Measurements from ENCODE around the gene CYP11A1.

CYP11A1 gene

DNA sequence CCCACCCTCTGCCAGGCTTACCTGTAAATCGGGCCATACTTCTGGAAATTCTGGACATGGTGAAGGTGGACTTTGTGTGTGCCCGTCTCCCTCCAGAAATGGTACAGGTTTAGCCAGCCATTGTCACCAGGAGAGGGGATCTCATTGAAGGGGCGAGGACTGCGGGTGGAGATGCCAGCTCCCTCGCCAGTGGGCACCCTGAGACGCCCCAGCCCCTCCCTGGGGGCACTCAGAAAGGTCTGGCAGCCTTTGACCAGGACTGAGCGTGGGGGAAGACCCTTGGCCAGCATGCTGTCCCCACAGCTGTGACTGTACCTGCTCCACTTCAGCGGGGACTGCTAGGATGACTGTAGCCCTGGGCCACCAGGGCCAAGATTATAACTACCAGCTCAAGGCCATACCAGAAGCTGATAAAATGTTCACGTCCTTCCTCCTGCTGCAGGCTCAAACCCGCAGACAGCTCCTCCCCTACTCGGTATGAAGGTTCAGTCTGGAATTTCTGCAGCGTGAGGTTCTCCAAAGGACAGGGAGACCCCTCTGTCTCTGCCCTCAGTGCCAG lies at the start of gene CYP11A1:
Gene CYP11A1 (minus strand): TSS at position 351 of the 559 bp plus-strand sequence. CDS start 61 bp downstream, at position 290.
- H2AFZ ChIP-seq (ENCODE audit: low read length) = no peak within 1 kb of the TSS
- H3F3A ChIP-seq (ENCODE audit: low read depth) = no peaks in the 10 kb centered on the region
- no peaks in the 10 kb centered on the region for H4K20me1 ChIP-seq (ENCODE audit: insufficient read depth, low read length, poor library complexity, severe bottlenecking)
- no peak within 1 kb of the TSS for H3K9ac ChIP-seq (ENCODE audit: low read depth, low read length, poor library complexity, severe bottlenecking)
- H3K4me1 ChIP-seq (ENCODE audit: insufficient read depth, low read length, poor library complexity, severe bottlenecking) = no peaks in the 10 kb centered on the region
- H3K79me2 ChIP-seq (ENCODE audit: insufficient read depth, low read length) = no peaks in the 10 kb centered on the region
- no peaks in the 10 kb centered on the region for H3K36me3 ChIP-seq (ENCODE audit: insufficient read depth, low read length)
- no peaks in the 10 kb centered on the region for H3K27me3 ChIP-seq (ENCODE audit: insufficient read depth, low read length, poor library complexity, severe bottlenecking)
- H3K9me2 ChIP-seq (replicated peaks; ENCODE audit: low read depth, low read length) = no peaks in the 10 kb centered on the region
- no peak within 1 kb of the TSS for H3K4me2 ChIP-seq (ENCODE audit: low read depth, low read length, poor library complexity, severe bottlenecking)
- no peak within 1 kb of the TSS for H3K4me3 ChIP-seq (ENCODE audit: low read length, poor library complexity, severe bottlenecking)
- TF ChIP-seq EZH2phosphoT487 (IDR thresholded peaks at IDR 0.05; ENCODE audit: borderline replicate concordance) (no peak), CTCF (conservative IDR thresholded peaks at IDR 0.05; ENCODE audit: low read length) (no peak)
- no peaks in the 10 kb centered on the region for H3K9me3 ChIP-seq (ENCODE audit: insufficient read depth, low read depth, low read length)

DNA sequence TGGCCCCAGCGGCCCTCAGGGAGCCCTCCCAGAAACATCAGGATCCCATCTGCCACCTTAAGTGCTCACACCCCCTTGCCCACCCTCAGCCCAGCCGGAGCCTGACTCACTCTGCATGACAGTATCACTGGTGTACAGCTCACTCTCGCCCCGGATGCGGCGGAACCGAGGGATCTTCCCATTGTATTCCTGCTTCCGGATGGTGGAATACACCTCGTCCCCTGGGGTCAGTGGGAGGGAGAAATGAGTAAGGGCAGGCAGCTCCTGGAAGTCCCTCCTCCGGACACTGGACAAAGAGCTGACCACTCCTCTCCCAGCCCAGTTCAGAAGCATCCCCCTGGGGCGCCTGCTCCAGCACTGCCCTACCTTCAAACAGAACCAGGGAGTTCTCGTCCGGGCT lies 49.8 kb upstream of the CYP11A1 start:
- H3K36me3 ChIP-seq (ENCODE audit: insufficient read depth, low read length) = peaks cover 53% of the 10 kb centered on the region; the same call in 1 of the 2 replicates
- H3K79me2 ChIP-seq (ENCODE audit: insufficient read depth, low read length) = peaks cover 55% of the 10 kb centered on the region

GRCh38 chr15:74415966-74416916 lies 48.8 kb upstream of the CYP11A1 start:
- peaks cover 39% of the 10 kb centered on the region for H3K4me1 ChIP-seq (ENCODE audit: insufficient read depth, low read length, poor library complexity, severe bottlenecking)
- H3K9ac ChIP-seq (ENCODE audit: low read depth, low read length, poor library complexity, severe bottlenecking) = no peak overlapping the region
- H3K9me3 ChIP-seq (ENCODE audit: insufficient read depth, low read depth, low read length) = no peaks in the 10 kb centered on the region
- peaks cover 6% of the 10 kb centered on the region for H4K20me1 ChIP-seq (ENCODE audit: insufficient read depth, low read length, poor library complexity, severe bottlenecking)
- H3K4me2 ChIP-seq (ENCODE audit: low read depth, low read length, poor library complexity, severe bottlenecking) = no peak overlapping the region
- no peaks in the 10 kb centered on the region for H3K27me3 ChIP-seq (ENCODE audit: insufficient read depth, low read length, poor library complexity, severe bottlenecking)
- no peak overlapping the region for H3K4me3 ChIP-seq (ENCODE audit: low read length, poor library complexity, severe bottlenecking)
- H2AFZ ChIP-seq (ENCODE audit: low read length) = no peak overlapping the region
- no peaks in the 10 kb centered on the region for H3K9me2 ChIP-seq (replicated peaks; ENCODE audit: low read depth, low read length)
- TF ChIP-seq CTCF (conservative IDR thresholded peaks at IDR 0.05; ENCODE audit: low read length) (no peak), EZH2phosphoT487 (IDR thresholded peaks at IDR 0.05; ENCODE audit: borderline replicate concordance) (no peak)
- peaks cover 46% of the 10 kb centered on the region for H3K79me2 ChIP-seq (ENCODE audit: insufficient read depth, low read length)
- peaks cover 62% of the 10 kb centered on the region; the same call in 1 of the 2 replicates for H3K36me3 ChIP-seq (ENCODE audit: insufficient read depth, low read length)
- no peaks in the 10 kb centered on the region for H3F3A ChIP-seq (ENCODE audit: low read depth)

More for the DNA sequence above, 49.8 kb upstream of the CYP11A1 start:
- TF ChIP-seq CTCF (conservative IDR thresholded peaks at IDR 0.05; ENCODE audit: low read length) = no peak
- TF ChIP-seq EZH2phosphoT487 (IDR thresholded peaks at IDR 0.05; ENCODE audit: borderline replicate concordance) = no peak
- no peak overlapping the region for H3K9ac ChIP-seq (ENCODE audit: low read depth, low read length, poor library complexity, severe bottlenecking)
- no peaks in the 10 kb centered on the region for H3K9me3 ChIP-seq (ENCODE audit: insufficient read depth, low read depth, low read length)
- no peaks in the 10 kb centered on the region for H3F3A ChIP-seq (ENCODE audit: low read depth)
- no peaks in the 10 kb centered on the region for H3K27me3 ChIP-seq (ENCODE audit: insufficient read depth, low read length, poor library complexity, severe bottlenecking)
- H3K4me1 ChIP-seq (ENCODE audit: insufficient read depth, low read length, poor library complexity, severe bottlenecking) = peaks cover 42% of the 10 kb centered on the region
- H3K4me3 ChIP-seq (ENCODE audit: low read length, poor library complexity, severe bottlenecking) = no peak overlapping the region
- H3K4me2 ChIP-seq (ENCODE audit: low read depth, low read length, poor library complexity, severe bottlenecking) = no peak overlapping the region
- no peak overlapping the region for H2AFZ ChIP-seq (ENCODE audit: low read length)
- no peaks in the 10 kb centered on the region for H3K9me2 ChIP-seq (replicated peaks; ENCODE audit: low read depth, low read length)
- H4K20me1 ChIP-seq (ENCODE audit: insufficient read depth, low read length, poor library complexity, severe bottlenecking) = peaks cover 6% of the 10 kb centered on the region
